Left lung (tissue), 10 donors: Measurements from ENCODE around the gene PPP1R26. TPM values are rescaled to one million over a fixed set of nuclear protein-coding genes. Genes with fewer than 3 reads are reported as not detected.
"Not testable (repeated sequence)": the region's sequence is repeated elsewhere in the genome, so short reads cannot be mapped to it uniquely, and the experiment has no call there.

Experiments
- ATAC-seq: fragments of 200-7000 bp; cut with Tn5 transposase; one replicate; pipeline ENCODE4 v1.9.1; 2020; ENCODE audit warnings: moderate library complexity
- DNase-seq, 4 donors: peaks; one replicate each; pipeline ENCODE4 v3.0.0-alpha.2; 2013 to 2020
- H3K27ac ChIP-seq, 2 donors: fragments of 200-600 bp; sonication (generic) in 1 of 2; one replicate each; pipeline versions ENCODE4 v1.5.0 to v1.8.0; 2020 to 2021
- H3K27me3 ChIP-seq, 2 donors: fragments of 200-600 bp; sonication (generic) in 1 of 2; one replicate each; pipeline versions ENCODE4 v1.5.0 to v1.8.0; 2020 to 2021
- H3K36me3 ChIP-seq, 2 donors: fragments of 200-600 bp; sonication (generic) in 1 of 2; one replicate each; pipeline versions ENCODE4 v1.5.0 to v1.8.0; 2020 to 2021
- H3K4me1 ChIP-seq, 2 donors: fragments of 200-600 bp; one replicate each; pipeline ENCODE4 v1.8.0; 2021
- H3K4me3 ChIP-seq, 2 donors: fragments of 200-600 bp; sonication (generic) in 1 of 2; one replicate each; pipeline versions ENCODE4 v1.5.0 to v1.8.0; 2020 to 2021; ENCODE audit warnings: mild to moderate bottlenecking in 1 of 2
- H3K9me3 ChIP-seq, 2 donors: fragments of 200-600 bp; sonication (generic) in 1 of 2; one replicate each; pipeline versions ENCODE4 v1.5.0 to v1.8.0; 2020 to 2021
- intact Hi-C, 2 donors: fragments of 100-400 bp; cut with DNase I; formaldehyde crosslinking; loops; one replicate each; pipeline versions ENCODE4 v1.11.2 to v1.14.2; 2022
- polyA plus RNA-seq, 6 donors: library from polyadenylated mRNA; unstranded; fragments of 120-200 nt; gene quantifications; one replicate each; pipeline ENCODE4 v1.2.1, GENCODE V29; 2013; ENCODE audit not compliant: insufficient read length in 6 of 6
- total RNA-seq, 2 donors: library from RNA; stranded (reverse); fragmentation: NEBNext Ultra II Directional; extraction: Animal tissue kit (Norgen Biotek cat#: 25700); gene quantifications; one replicate each; pipeline ENCODE4 v1.2.1, GENCODE V29; 2021
- TF ChIP-seq, protein P1 (sequence below), 2 donors: fragments of 200-600 bp; sonication (generic) in 1 of 2; IDR thresholded peaks; one replicate each; pipeline versions ENCODE4 v1.5.0 to v1.8.0; 2021; ENCODE audit warnings: antibody characterized with exemption in 2 of 2
- donor health status: DM: no; HTN: yes; CAD: no.
- donor health status: DM: no; HTN: no; CAD: no.

The PPP1R26 gene
- total and polyA plus RNA-seq, 8 donors: 18.1 to 37.7 (median 31.1) TPM

- H3K4me1 ChIP-seq: no peaks in the 10 kb centered on the region
- no peak for ATAC-seq
- peak in 2 of 4 donors; percentile 25 to 53 for DNase-seq
- intact Hi-C loops: no loop called here
- H3K27ac ChIP-seq: no peak overlapping the region
- H3K36me3 ChIP-seq: no peaks in the 10 kb centered on the region
- no peaks in the 10 kb centered on the region for H3K9me3 ChIP-seq
- H3K4me3 ChIP-seq: no peak overlapping the region
- TF ChIP-seq, protein P1, sequence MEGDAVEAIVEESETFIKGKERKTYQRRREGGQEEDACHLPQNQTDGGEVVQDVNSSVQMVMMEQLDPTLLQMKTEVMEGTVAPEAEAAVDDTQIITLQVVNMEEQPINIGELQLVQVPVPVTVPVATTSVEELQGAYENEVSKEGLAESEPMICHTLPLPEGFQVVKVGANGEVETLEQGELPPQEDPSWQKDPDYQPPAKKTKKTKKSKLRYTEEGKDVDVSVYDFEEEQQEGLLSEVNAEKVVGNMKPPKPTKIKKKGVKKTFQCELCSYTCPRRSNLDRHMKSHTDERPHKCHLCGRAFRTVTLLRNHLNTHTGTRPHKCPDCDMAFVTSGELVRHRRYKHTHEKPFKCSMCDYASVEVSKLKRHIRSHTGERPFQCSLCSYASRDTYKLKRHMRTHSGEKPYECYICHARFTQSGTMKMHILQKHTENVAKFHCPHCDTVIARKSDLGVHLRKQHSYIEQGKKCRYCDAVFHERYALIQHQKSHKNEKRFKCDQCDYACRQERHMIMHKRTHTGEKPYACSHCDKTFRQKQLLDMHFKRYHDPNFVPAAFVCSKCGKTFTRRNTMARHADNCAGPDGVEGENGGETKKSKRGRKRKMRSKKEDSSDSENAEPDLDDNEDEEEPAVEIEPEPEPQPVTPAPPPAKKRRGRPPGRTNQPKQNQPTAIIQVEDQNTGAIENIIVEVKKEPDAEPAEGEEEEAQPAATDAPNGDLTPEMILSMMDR (IDR thresholded peaks at IDR 0.05): no peak
- H3K27me3 ChIP-seq: peaks cover 0 to 55% of the 10 kb centered on the region in 2 donors
Measured at GRCh38 chr9:135525241-135526088, 45.9 kb downstream of the PPP1R26 start.

GRCh38 chr9:135526089-135526729 is 46.6 kb downstream of the PPP1R26 start:
- intact Hi-C loops: no loop called here
- Histone ChIP-seq H3K27ac (no peak overlapping the region), H3K27me3 (peaks cover 0 to 60% of the 10 kb centered on the region in 2 donors), H3K36me3 (no peaks in the 10 kb centered on the region), H3K4me1 (no peaks in the 10 kb centered on the region), H3K9me3 (no peaks in the 10 kb centered on the region), H3K4me3 (no peak overlapping the region)
- no peak for DNase-seq
- ATAC-seq: no peak
- TF ChIP-seq, protein P1 (IDR thresholded peaks at IDR 0.05): no peak

- ATAC-seq (no peak), DNase-seq (peak in 2 of 4 donors; percentile 25 to 72)
- Histone ChIP-seq H3K27me3 (peaks cover 0 to 56% of the 10 kb centered on the region in 2 donors), H3K4me1 (no peaks in the 10 kb centered on the region), H3K36me3 (no peaks in the 10 kb centered on the region), H3K4me3 (no peak overlapping the region), H3K27ac (no peak overlapping the region), H3K9me3 (no peaks in the 10 kb centered on the region)
- intact Hi-C loops: no loop called here
- TF ChIP-seq, protein P1 (IDR thresholded peaks at IDR 0.05): no peak
Measured at GRCh38 chr9:135526730-135527571, 47.4 kb downstream of the PPP1R26 start.

DNA sequence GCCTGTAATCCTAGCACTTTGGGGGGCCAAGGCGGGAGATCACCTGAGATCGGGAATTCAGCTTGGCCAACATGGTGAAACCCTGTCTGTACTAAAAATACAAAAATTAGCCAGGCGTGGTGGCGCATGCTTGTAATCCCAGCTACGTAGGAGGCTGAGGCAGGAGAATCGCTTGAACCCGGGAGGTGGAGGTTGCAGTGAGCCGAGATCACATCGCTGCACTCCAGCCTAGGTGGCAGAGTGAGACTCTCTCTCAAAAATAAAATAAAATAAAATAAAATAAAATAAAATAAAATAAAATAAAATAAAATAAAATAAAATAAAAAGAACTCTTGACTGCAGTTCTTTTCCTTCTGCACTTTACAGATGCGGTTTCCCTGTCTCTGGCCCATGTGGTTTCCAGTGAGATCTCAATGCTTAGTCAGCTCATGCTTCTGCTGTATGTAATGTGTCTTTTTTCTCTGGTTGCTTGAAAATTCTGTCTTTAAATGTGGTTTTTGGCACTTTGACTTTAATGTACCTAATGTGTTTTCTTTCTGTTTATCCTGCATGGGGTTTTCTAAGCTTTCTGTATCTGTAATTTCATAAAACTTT is 49.4 kb downstream of the PPP1R26 start:
- H3K4me1 ChIP-seq, H3K4me3 ChIP-seq, H3K9me3 ChIP-seq, DNase-seq, H3K27ac ChIP-seq, H3K36me3 ChIP-seq, ATAC-seq, intact Hi-C loops: not testable (repeated sequence)
- H3K27me3 ChIP-seq: peaks cover 0 to 45% of the 10 kb centered on the region in 2 donors

DNA sequence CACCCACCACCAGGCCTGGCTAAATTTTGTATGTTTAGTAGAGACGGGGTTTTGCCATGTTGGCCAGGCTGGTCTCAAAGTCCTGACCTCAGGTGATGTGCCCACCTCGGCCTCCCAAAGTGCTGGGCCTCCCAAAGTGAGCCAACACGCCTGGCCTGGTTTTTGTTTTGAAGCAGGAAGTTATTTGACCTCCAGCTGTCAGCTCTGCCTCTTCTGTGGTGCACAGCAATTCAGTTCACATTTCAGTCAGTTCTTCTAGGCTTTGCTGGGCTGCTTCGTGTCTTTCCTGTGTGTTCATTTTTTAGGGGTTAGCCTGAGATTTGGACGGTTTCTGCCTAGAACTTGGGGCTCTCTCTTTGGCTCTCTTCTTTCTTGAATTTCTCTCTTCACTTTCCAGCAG is 50.6 kb downstream of the PPP1R26 start:
- intact Hi-C loops: no loop called here

More for the DNA sequence above, 50.6 kb downstream of the PPP1R26 start:
- H3K27ac ChIP-seq: no peak overlapping the region
- ATAC-seq: no peak
- no peak for DNase-seq
- no peaks in the 10 kb centered on the region for H3K4me1 ChIP-seq
- H3K4me3 ChIP-seq: no peak overlapping the region
- no peaks in the 10 kb centered on the region for H3K9me3 ChIP-seq
- TF ChIP-seq, protein P1 (IDR thresholded peaks at IDR 0.05): no peak
- no peaks in the 10 kb centered on the region for H3K36me3 ChIP-seq
- peaks cover 0 to 41% of the 10 kb centered on the region in 2 donors for H3K27me3 ChIP-seq
